Limb (tissue), 2 donors: ENCODE data around the gene GSG1.
A peak's percentile ranks its signal among the peaks of the same experiment; 100 is the strongest.

Experiments used
- DNase-seq, 2 donors: peaks; one replicate each; pipeline ENCODE4 v3.0.0-alpha.2; 2016; ENCODE audit errors: extremely low spot score in 2 of 2

The GSG1 gene

GRCh38 chr12:13120413-13120812 is 16.9 kb upstream of the GSG1 start:
- no peak for DNase-seq

GRCh38 chr12:13119826-13120225 is 16.4 kb upstream of the GSG1 start:
- no peak for DNase-seq

- no peak for DNase-seq
Measured at GRCh38 chr12:13117029-13117428, 13.6 kb upstream of the GSG1 start.

GRCh38 chr12:13116259-13116658 is 12.8 kb upstream of the GSG1 start:
- DNase-seq, result no peak

GRCh38 chr12:13114251-13115052 is 11.0 kb upstream of the GSG1 start:
- no peak for DNase-seq

- DNase-seq, result no peak
Measured at GRCh38 chr12:13112968-13113367, 9.5 kb upstream of the GSG1 start.

GRCh38 chr12:13106666-13107065 is 3.2 kb upstream of the GSG1 start:
- DNase-seq, result no peak

- DNase-seq, result no peak
Measured at GRCh38 chr12:13105781-13106180, 2.3 kb upstream of the GSG1 start.

GRCh38 chr12:13104409-13104808 is 942 bp upstream of the GSG1 start:
- DNase-seq, result no peak

GRCh38 chr12:13102461-13103195 is 839 bp downstream of the GSG1 start:
- no peak for DNase-seq

GRCh38 chr12:13101821-13102375 is 1.6 kb downstream of the GSG1 start:
- no peak for DNase-seq

- peak; percentile 86 to 93 for DNase-seq
Measured at GRCh38 chr12:13100882-13101769, 2.3 kb downstream of the GSG1 start.

- DNase-seq, result no peak
Measured at GRCh38 chr12:13100605-13100881, 2.9 kb downstream of the GSG1 start.

- DNase-seq, result peak in 1 of 2 donors; percentile 35
Measured at GRCh38 chr12:13099844-13100604, 3.4 kb downstream of the GSG1 start.

GRCh38 chr12:13099066-13099843 is 4.2 kb downstream of the GSG1 start:
- no peak for DNase-seq

- peak; percentile 40 to 55 for DNase-seq
Measured at GRCh38 chr12:13097491-13098011, 5.9 kb downstream of the GSG1 start.

- no peak for DNase-seq
Measured at GRCh38 chr12:13095266-13095995, 8.0 kb downstream of the GSG1 start.

- DNase-seq, result no peak
Measured at GRCh38 chr12:13094367-13094766, 9.1 kb downstream of the GSG1 start.

- no peak for DNase-seq
Measured at GRCh38 chr12:13093848-13094220, 9.6 kb downstream of the GSG1 start.
